Hematopoietic multipotent progenitor cell (in vitro differentiated cells): Measurements from ENCODE around the gene PCDH9. TPM values are rescaled to one million over a fixed set of nuclear protein-coding genes. Genes with fewer than 3 reads are reported as not detected.

ENCODE experiments used
- DNase-seq, 3 donors: peaks; one replicate each; pipeline ENCODE4 v3.0.0-alpha.2; 2011 to 2015; ENCODE audit warnings: low read depth in 2 of 3, low spot score in 2 of 3
- total RNA-seq: library from RNA; depleted of rRNA; stranded (reverse); fragments of >200 nt; gene quantifications from one replicate; pipeline ENCODE4 v1.2.3, GENCODE V29; 2012

PCDH9 gene
- total RNA-seq, 1 donor = 14.8 TPM

- DNase-seq = no peak
Measured at GRCh38 chr13:67168384-67168783, 61.8 kb downstream of the PCDH9 start.

GRCh38 chr13:67167420-67167819, 62.7 kb downstream of the PCDH9 start:
- no peak for DNase-seq

GRCh38 chr13:67161176-67161575, 69.0 kb downstream of the PCDH9 start:
- no peak for DNase-seq

- no peak for DNase-seq
Measured at GRCh38 chr13:67158903-67159302, 71.2 kb downstream of the PCDH9 start.

GRCh38 chr13:67156723-67157060, 73.4 kb downstream of the PCDH9 start:
- no peak for DNase-seq

GRCh38 chr13:67155898-67156722, 74.0 kb downstream of the PCDH9 start:
- DNase-seq = no peak

- DNase-seq = no peak
Measured at GRCh38 chr13:67152085-67152484, 78.1 kb downstream of the PCDH9 start.

GRCh38 chr13:67151652-67152051, 78.5 kb downstream of the PCDH9 start:
- DNase-seq = no peak

GRCh38 chr13:67150608-67151007, 79.5 kb downstream of the PCDH9 start:
- DNase-seq = no peak

- DNase-seq = peak in 2 of 3 donors; percentile 14 to 26
Measured at GRCh38 chr13:67148161-67148571, 82.0 kb downstream of the PCDH9 start.

GRCh38 chr13:67147342-67148133, 82.6 kb downstream of the PCDH9 start:
- DNase-seq = no peak

- peak in 1 of 3 donors; percentile 29 for DNase-seq
Measured at GRCh38 chr13:67146523-67147130, 83.5 kb downstream of the PCDH9 start.

GRCh38 chr13:67145950-67146349, 84.2 kb downstream of the PCDH9 start:
- DNase-seq = no peak

- no peak for DNase-seq
Measured at GRCh38 chr13:67143544-67144115, 86.5 kb downstream of the PCDH9 start.

- DNase-seq = no peak
Measured at GRCh38 chr13:67140006-67140405, 90.1 kb downstream of the PCDH9 start.

- no peak for DNase-seq
Measured at GRCh38 chr13:67139551-67139950, 90.6 kb downstream of the PCDH9 start.

GRCh38 chr13:67138970-67139369, 91.2 kb downstream of the PCDH9 start:
- no peak for DNase-seq

- no peak for DNase-seq
Measured at GRCh38 chr13:67137044-67137735, 92.9 kb downstream of the PCDH9 start.

- no peak for DNase-seq
Measured at GRCh38 chr13:67136157-67136556, 94.0 kb downstream of the PCDH9 start.

GRCh38 chr13:67135356-67135755, 94.8 kb downstream of the PCDH9 start:
- no peak for DNase-seq
